Kidney (tissue), 14 donors: ENCODE data around the gene GBE1. TPM values are rescaled to one million over a fixed set of nuclear protein-coding genes. Genes with fewer than 3 reads are reported as not detected.

Source experiments
- DNase-seq, 5 donors: peaks; one replicate each; pipeline ENCODE4 v3.0.0-alpha.2; 2013 to 2020
- FAIRE-seq: peaks from 2 replicates; lab custom pipeline; 2012; peaks lifted over from hg19 to GRCh38; lab: Jason Lieb, UNC
- H3K27ac ChIP-seq, 2 donors: one replicate each; pipeline ENCODE4 v1.7.0; 2013; ENCODE audit warnings: low read depth in 2 of 2, low read length in 2 of 2, inconsistent platforms in 1 of 2
- H3K27me3 ChIP-seq: one replicate; pipeline ENCODE4 v1.7.1; 2013; ENCODE audit warnings: low read length, inconsistent platforms; ENCODE audit not compliant: control insufficient read depth, insufficient read depth
- H3K36me3 ChIP-seq, 3 donors: one replicate each; pipeline versions ENCODE4 v1.7.0 to v1.7.1; 2013; ENCODE audit warnings: low read length in 3 of 3, control low read depth in 1 of 3, inconsistent platforms in 1 of 3; ENCODE audit not compliant: insufficient read depth in 3 of 3, control insufficient read depth in 2 of 3
- H3K4me1 ChIP-seq, 3 donors: one replicate each; pipeline versions ENCODE4 v1.7.0 to v1.7.1; 2013; ENCODE audit warnings: low read length in 3 of 3, inconsistent platforms in 1 of 3, low read depth in 1 of 3; ENCODE audit not compliant: control insufficient read depth in 2 of 3, insufficient read depth in 2 of 3
- H3K4me3 ChIP-seq, 3 donors: one replicate each; pipeline versions ENCODE4 v1.7.0 to v1.8.1; 2013; ENCODE audit warnings: low read length in 3 of 3, control low read depth in 1 of 3, inconsistent platforms in 1 of 3
- H3K9ac ChIP-seq, 3 donors: one replicate each; pipeline versions ENCODE4 v1.7.0 to v1.7.1; 2013; ENCODE audit warnings: low read length in 3 of 3, control low read depth in 1 of 3, inconsistent platforms in 1 of 3
- H3K9me3 ChIP-seq, 3 donors: one replicate each; pipeline versions ENCODE4 v1.7.0 to v1.7.1; 2013; ENCODE audit warnings: low read length in 3 of 3, control low read depth in 1 of 3, inconsistent platforms in 1 of 3; ENCODE audit not compliant: control insufficient read depth in 2 of 3, insufficient read depth in 1 of 3
- CTCF ChIP-seq: IDR thresholded peaks from 3 replicates; pipeline ENCODE4 v1.5.1; 2012; ENCODE audit warnings: mild to moderate bottlenecking, moderate library complexity, borderline replicate concordance; ENCODE audit not compliant: insufficient read depth; ENCODE audit errors: extremely low read depth
- intact Hi-C: fragments of 100-400 bp; cut with DNase I; formaldehyde crosslinking; loops from one replicate; pipeline ENCODE4 v1.11.1; 2022
- polyA plus RNA-seq: library from polyadenylated mRNA; stranded (reverse); fragments of 350-450 nt; fragmentation: Illumina TruSeq; extraction: RNeasy Lipid Tissue Mini Kit (QIAGEN cat#74804); gene quantifications from one replicate; pipeline ENCODE4 v1.2.3, GENCODE V29; 2014; ENCODE audit warnings: low read depth, low replicate concordance; ENCODE audit not compliant: insufficient read depth
- total RNA-seq: library from RNA; stranded (reverse); fragmentation: NEBNext Ultra II Directional; extraction: Animal tissue kit (Norgen Biotek cat#: 25700); gene quantifications from one replicate; pipeline ENCODE4 v1.2.1, GENCODE V29; 2021
- donor health status: control.
- donor health status: control.
- donor health status: control.
- donor health status: control.
- donor health status: control.
- donor health status: DM: yes; HTN: yes; CAD: no.
- donor health status: Normal renal cell carcinoma (clear cell type).

Gene GBE1
- total and polyA plus RNA-seq, 2 donors from 2014 or later, result 29.3 to 36.2 TPM

GRCh38 chr3:81451140-81451539 lies 310.3 kb downstream of the GBE1 start:
- intact Hi-C loops, result no loop called here
- H3K27ac ChIP-seq, result no peak overlapping the region

GRCh38 chr3:81446806-81447205 lies 314.6 kb downstream of the GBE1 start:
- no peak overlapping the region for H3K27ac ChIP-seq
- no peaks in the 10 kb centered on the region for H3K36me3 ChIP-seq
- intact Hi-C loops, result no loop called here
- no peak for FAIRE-seq
- H3K9me3 ChIP-seq, result no peaks in the 10 kb centered on the region
- no peaks in the 10 kb centered on the region for H3K4me1 ChIP-seq
- H3K4me3 ChIP-seq, result no peak overlapping the region
- no peak overlapping the region for H3K9ac ChIP-seq
- no peak for TF ChIP-seq CTCF
- no peaks in the 10 kb centered on the region for H3K27me3 ChIP-seq
- DNase-seq, result no peak

More at GRCh38 chr3:81451140-81451539, 310.3 kb downstream of the GBE1 start:
- FAIRE-seq (no peak), DNase-seq (no peak)
- H3K36me3 ChIP-seq, result no peaks in the 10 kb centered on the region
- H3K4me3 ChIP-seq, result no peak overlapping the region
- no peaks in the 10 kb centered on the region for H3K9me3 ChIP-seq
- no peak for TF ChIP-seq CTCF
- H3K9ac ChIP-seq, result no peak overlapping the region
- H3K4me1 ChIP-seq, result no peaks in the 10 kb centered on the region
- H3K27me3 ChIP-seq, result no peaks in the 10 kb centered on the region

GRCh38 chr3:81445712-81446111 lies 315.7 kb downstream of the GBE1 start:
- no peaks in the 10 kb centered on the region for H3K27me3 ChIP-seq
- intact Hi-C loops, result no loop called here
- H3K9me3 ChIP-seq, result no peaks in the 10 kb centered on the region
- DNase-seq, result no peak
- no peak for TF ChIP-seq CTCF
- H3K9ac ChIP-seq, result no peak overlapping the region
- no peaks in the 10 kb centered on the region for H3K4me1 ChIP-seq
- no peak overlapping the region for H3K4me3 ChIP-seq
- no peak overlapping the region for H3K27ac ChIP-seq
- FAIRE-seq, result no peak
- no peaks in the 10 kb centered on the region for H3K36me3 ChIP-seq

GRCh38 chr3:81444817-81445460 lies 316.5 kb downstream of the GBE1 start:
- no peak for DNase-seq

More at GRCh38 chr3:81444817-81445460, 316.5 kb downstream of the GBE1 start:
- H3K9ac ChIP-seq, result no peak overlapping the region
- no peak for TF ChIP-seq CTCF
- no peak for FAIRE-seq
- no peaks in the 10 kb centered on the region for H3K9me3 ChIP-seq
- H3K4me3 ChIP-seq, result no peak overlapping the region
- H3K4me1 ChIP-seq, result no peaks in the 10 kb centered on the region
- H3K36me3 ChIP-seq, result no peaks in the 10 kb centered on the region
- intact Hi-C loops, result no loop called here
- H3K27ac ChIP-seq, result no peak overlapping the region
- no peaks in the 10 kb centered on the region for H3K27me3 ChIP-seq
